Measurements from ENCODE around the gene ABI2. TPM values are rescaled to one million over a fixed set of nuclear protein-coding genes. Genes with fewer than 3 reads are reported as not detected.
"Not testable (repeated sequence)": the region's sequence is repeated elsewhere in the genome, so short reads cannot be mapped to it uniquely, and the experiment has no call there.

Gene ABI2
- total RNA-seq, 2 experiments from 2014 or later: 19.3 to 21.0 TPM

- Histone ChIP-seq H3K27me3 (ENCODE audit: control insufficient read depth in 1 of 2, insufficient read depth in 2 of 2, low read length in 2 of 2) (no peaks in the 10 kb centered on the region), H3K9me3 (ENCODE audit: control insufficient read depth in 1 of 2, insufficient read depth in 1 of 2, low read length in 2 of 2) (peaks cover 0 to 14% of the 10 kb centered on the region in 2 experiments), H3K4me3 (ENCODE audit: low read length) (no peak overlapping the region), H3K27ac (ENCODE audit: low read depth in 1 of 2, low read length in 2 of 2) (no peak overlapping the region), H3K4me1 (ENCODE audit: insufficient read depth, low read length) (no peaks in the 10 kb centered on the region), H3K36me3 (ENCODE audit: insufficient read depth, low read length) (peaks cover 34% of the 10 kb centered on the region)
- no peak overlapping the region for H3K27ac Mint-ChIP-seq
- intact Hi-C loops (cut with DNase I, micrococcal nuclease): no loop called here
- CTCF ChIA-PET: no interaction called here
- H3K4me3 Mint-ChIP-seq: no peak overlapping the region
- no peaks in the 10 kb centered on the region for H3K27me3 Mint-ChIP-seq
- H3K4me1 Mint-ChIP-seq (ENCODE audit: low read depth): no peaks in the 10 kb centered on the region
- peaks cover 78% of the 10 kb centered on the region for H3K36me3 Mint-ChIP-seq (ENCODE audit: low read depth)
- H3K9me3 Mint-ChIP-seq: peaks cover 6% of the 10 kb centered on the region
- ATAC-seq (ENCODE audit: poor library complexity): no peak
- POLR2A ChIA-PET: no interaction called here
- no peak for TF ChIP-seq CTCF (IDR thresholded peaks at IDR 0.05)
- no peak for DNase-seq
Measured at GRCh38 chr2:203418271-203418670, 90.1 kb downstream of the ABI2 start.

- no peak overlapping the region for H3K27ac Mint-ChIP-seq
- H3K27ac ChIP-seq (ENCODE audit: low read depth in 1 of 2, low read length in 2 of 2): no peak overlapping the region
- POLR2A ChIA-PET: no interaction called here
- no peaks in the 10 kb centered on the region for H3K4me1 Mint-ChIP-seq (ENCODE audit: low read depth)
- no peaks in the 10 kb centered on the region for H3K27me3 Mint-ChIP-seq
- no peaks in the 10 kb centered on the region for H3K4me1 ChIP-seq (ENCODE audit: insufficient read depth, low read length)
- CTCF ChIA-PET: interaction anchor here (0.7 kb wide), 1 partner anchor 48 kb away, joined by 3 read pairs; no protein-coding TSS in a partner anchor
- H3K9me3 Mint-ChIP-seq: no peaks in the 10 kb centered on the region
- no peak overlapping the region for H3K4me3 Mint-ChIP-seq
- no peaks in the 10 kb centered on the region for H3K27me3 ChIP-seq (ENCODE audit: control insufficient read depth in 1 of 2, insufficient read depth in 2 of 2, low read length in 2 of 2)
- H3K36me3 Mint-ChIP-seq (ENCODE audit: low read depth): peaks cover 54% of the 10 kb centered on the region
- no peak for TF ChIP-seq CTCF (IDR thresholded peaks at IDR 0.05)
- ATAC-seq (ENCODE audit: poor library complexity) (no peak), DNase-seq (no peak)
- intact Hi-C loops (cut with DNase I, micrococcal nuclease): no loop called here
- H3K36me3 ChIP-seq (ENCODE audit: insufficient read depth, low read length): peaks cover 22% of the 10 kb centered on the region
- H3K4me3 ChIP-seq (ENCODE audit: low read length): no peak overlapping the region
- H3K9me3 ChIP-seq (ENCODE audit: control insufficient read depth in 1 of 2, insufficient read depth in 1 of 2, low read length in 2 of 2): no peaks in the 10 kb centered on the region
Measured at GRCh38 chr2:203427061-203427460, 98.9 kb downstream of the ABI2 start.

GRCh38 chr2:203429643-203430042, 101.4 kb downstream of the ABI2 start:
- ATAC-seq (ENCODE audit: poor library complexity); DNase-seq; H3K4me3 Mint-ChIP-seq; POLR2A ChIA-PET; H3K27ac Mint-ChIP-seq; H3K4me1 ChIP-seq (ENCODE audit: insufficient read depth, low read length); H3K9me3 Mint-ChIP-seq; H3K4me1 Mint-ChIP-seq (ENCODE audit: low read depth); H3K27me3 Mint-ChIP-seq; H3K4me3 ChIP-seq (ENCODE audit: low read length); H3K9me3 ChIP-seq (ENCODE audit: control insufficient read depth in 1 of 2, insufficient read depth in 1 of 2, low read length in 2 of 2); CTCF ChIA-PET; intact Hi-C loops (cut with DNase I, micrococcal nuclease); H3K27me3 ChIP-seq (ENCODE audit: control insufficient read depth in 1 of 2, insufficient read depth in 2 of 2, low read length in 2 of 2); H3K27ac ChIP-seq (ENCODE audit: low read depth in 1 of 2, low read length in 2 of 2): not testable (repeated sequence)
- peaks cover 37% of the 10 kb centered on the region for H3K36me3 Mint-ChIP-seq (ENCODE audit: low read depth)
- H3K36me3 ChIP-seq (ENCODE audit: insufficient read depth, low read length): peaks cover 18% of the 10 kb centered on the region

- no peak for TF ChIP-seq CTCF (IDR thresholded peaks at IDR 0.05)
- Histone ChIP-seq H3K27ac (ENCODE audit: low read depth in 1 of 2, low read length in 2 of 2) (no peak overlapping the region), H3K36me3 (ENCODE audit: insufficient read depth, low read length) (peaks cover 18% of the 10 kb centered on the region), H3K27me3 (ENCODE audit: control insufficient read depth in 1 of 2, insufficient read depth in 2 of 2, low read length in 2 of 2) (no peaks in the 10 kb centered on the region), H3K9me3 (ENCODE audit: control insufficient read depth in 1 of 2, insufficient read depth in 1 of 2, low read length in 2 of 2) (no peaks in the 10 kb centered on the region), H3K4me3 (ENCODE audit: low read length) (no peak overlapping the region), H3K4me1 (ENCODE audit: insufficient read depth, low read length) (no peaks in the 10 kb centered on the region)
- no peaks in the 10 kb centered on the region for H3K9me3 Mint-ChIP-seq
- no peak for ATAC-seq (ENCODE audit: poor library complexity)
- intact Hi-C loops (cut with DNase I, micrococcal nuclease): no loop called here
- ChIA-PET POLR2A (no interaction called here), CTCF (no interaction called here)
- no peaks in the 10 kb centered on the region for H3K4me1 Mint-ChIP-seq (ENCODE audit: low read depth)
- DNase-seq: no peak
- no peak overlapping the region for H3K27ac Mint-ChIP-seq
- H3K4me3 Mint-ChIP-seq: no peak overlapping the region
- H3K36me3 Mint-ChIP-seq (ENCODE audit: low read depth): peaks cover 33% of the 10 kb centered on the region
- no peaks in the 10 kb centered on the region for H3K27me3 Mint-ChIP-seq
Measured at GRCh38 chr2:203431391-203432185, 103.4 kb downstream of the ABI2 start.
